Endothelial cell of umbilical vein (primary cell): ENCODE results near the gene DMTF1. TPM values are rescaled to one million over a fixed set of nuclear protein-coding genes. Genes with fewer than 3 reads are reported as not detected.

Experiments
- BruUV-seq: library from RNA; stranded (reverse); fragments of 400-500 nt; replicated peaks from 2 replicates; lab custom pipeline; 2021; lab: Mats Ljungman, UMichigan
- CTCF ChIA-PET: fragments of 300-600, 350-600 bp; sonication (Branson Sonifier 250); formaldehyde crosslinking; loops from one replicate; lab custom pipeline; 2021; ENCODE audit warnings: antibody characterized with exemption, inconsistent platforms; lab: Charles Lee
- POLR2A ChIA-PET: fragments of 300-600, 350-600 bp; sonication (Branson Sonifier 250); formaldehyde crosslinking; loops from one replicate; lab custom pipeline; 2021; ENCODE audit warnings: antibody characterized with exemption, inconsistent platforms; lab: Charles Lee
- DNase-seq: peaks from one replicate; pipeline ENCODE4 v3.0.0-alpha.2; 2011; ENCODE audit warnings: low read depth, low spot score
- FAIRE-seq: peaks from 2 replicates; lab custom pipeline; 2011; peaks lifted over from hg19 to GRCh38; lab: Jason Lieb, UNC
- H2AFZ ChIP-seq: 2 replicates; pipeline ENCODE4 v1.6.0; 2012; ENCODE audit warnings: low read depth, low read length, control low read depth, inconsistent platforms
- H3K27ac ChIP-seq: 2 replicates; pipeline ENCODE4 v1.5.1; 2011; ENCODE audit warnings: low read depth, mild to moderate bottlenecking, control low read depth, low read length, moderate library complexity; ENCODE audit not compliant: insufficient read depth
- H3K27me3 ChIP-seq, 2 experiments: 2 replicates each; pipeline versions ENCODE4 v1.6.0 to v1.6.1; 2011; ENCODE audit warnings: low read length in 2 of 2, mixed read lengths in 1 of 2; ENCODE audit not compliant: control insufficient read depth in 2 of 2, insufficient read depth in 2 of 2
- H3K36me3 ChIP-seq, 2 experiments: 2 replicates in 1 of 2; 3 replicates in 1 of 2; pipeline ENCODE4 v1.5.1; 2011; ENCODE audit warnings: low read length in 2 of 2, mild to moderate bottlenecking in 1 of 2, moderate library complexity in 1 of 2; ENCODE audit not compliant: control insufficient read depth in 2 of 2, insufficient read depth in 2 of 2; ENCODE audit errors: extremely low read depth in 1 of 2
- H3K4me1 ChIP-seq: 3 replicates; pipeline ENCODE4 v1.5.1; 2011; ENCODE audit warnings: mild to moderate bottlenecking, low read length; ENCODE audit not compliant: control insufficient read depth, insufficient read depth; ENCODE audit errors: extremely low read depth
- H3K4me2 ChIP-seq: 2 replicates; pipeline ENCODE4 v1.6.1; 2011; ENCODE audit warnings: low read length, control low read depth, mixed read lengths; ENCODE audit not compliant: insufficient read depth
- H3K4me3 ChIP-seq, 3 experiments: fragments of 200-600 bp in 1 of 3; sonication (generic), shearing (Covaris generic) in 1 of 3; replicated peaks in 1 of 3; 2 replicates each; pipeline ENCODE4 v1.5.1; 2011 to 2016; ENCODE audit warnings: control low read depth in 3 of 3, low read length in 3 of 3, mild to moderate bottlenecking in 2 of 3, inconsistent platforms in 1 of 3, low read depth in 1 of 3, moderate library complexity in 1 of 3; ENCODE audit not compliant: insufficient read depth in 1 of 3
- H3K79me2 ChIP-seq: 2 replicates; pipeline ENCODE4 v1.6.0; 2012; ENCODE audit warnings: low read length, inconsistent platforms; ENCODE audit not compliant: control insufficient read depth, insufficient read depth
- H3K9ac ChIP-seq: replicated peaks from 2 replicates; pipeline ENCODE3; 2011; ENCODE audit warnings: low read length, control low read depth; ENCODE audit not compliant: insufficient read depth; ENCODE audit errors: extremely low read depth
- H3K9me1 ChIP-seq: replicated peaks from 3 replicates; pipeline ENCODE4 v1.6.0; 2011; ENCODE audit warnings: mild to moderate bottlenecking, low read length; ENCODE audit not compliant: control insufficient read depth, insufficient read depth; ENCODE audit errors: extremely low read depth
- H3K9me3 ChIP-seq: replicated peaks from 2 replicates; pipeline ENCODE4 v1.5.1; 2012; ENCODE audit warnings: low read length, inconsistent platforms; ENCODE audit not compliant: control insufficient read depth, insufficient read depth
- H4K20me1 ChIP-seq: replicated peaks from 2 replicates; pipeline ENCODE3; 2011; ENCODE audit warnings: mild to moderate bottlenecking, low read length; ENCODE audit not compliant: control insufficient read depth, insufficient read depth; ENCODE audit errors: extremely low read depth
- EZH2 ChIP-seq: IDR thresholded peaks from 2 replicates; pipeline ENCODE4 v1.6.1; 2012; ENCODE audit warnings: borderline replicate concordance, low read depth, mild to moderate bottlenecking, moderate library complexity, low read length, inconsistent platforms; ENCODE audit not compliant: severe bottlenecking
- FOS ChIP-seq: IDR thresholded peaks from 2 replicates; pipeline ENCODE4 v1.6.1; 2011; ENCODE audit warnings: mild to moderate bottlenecking, low read length, moderate library complexity, borderline replicate concordance; ENCODE audit not compliant: insufficient read depth
- JUN ChIP-seq: IDR thresholded peaks from 2 replicates; pipeline ENCODE4 v1.6.1; 2011; ENCODE audit warnings: borderline replicate concordance, low read depth; ENCODE audit not compliant: insufficient read length, insufficient read depth
- dilution Hi-C: fragments of 300-500 bp; cut with MboI; formaldehyde crosslinking; loops from one replicate; pipeline ENCODE4 v1.15.0; 2019; ENCODE audit warnings: low sequenced_read_pairs; ENCODE audit not compliant: extremely low pct_ligation_motif_present
- intact Hi-C: fragments of 100-400 bp; cut with micrococcal nuclease; formaldehyde crosslinking; loops from one replicate; pipeline ENCODE4 v1.10.0; 2022
- polyA plus RNA-seq, 4 experiments: library from polyadenylated mRNA; depleted of rRNA in 3 of 4; stranded (reverse) in 3 of 4; unstranded in 1 of 4; fragments of >200 nt; gene quantifications; 2 replicates each; pipeline versions ENCODE4 v1.2.1 to v1.2.3, GENCODE V29; 2011 to 2012; ENCODE audit warnings: missing spikeins in 1 of 4
- total RNA-seq: library from RNA; stranded (reverse); gene quantifications from 2 replicates; pipeline ENCODE4 v1.2.3, GENCODE V29; 2021

Gene DMTF1
- total and polyA plus RNA-seq, 2 donors (not counting 3 experiments of a cell fraction or from before 2014, with no cell fraction given), result 78.5 to 100.0 TPM

DNA sequence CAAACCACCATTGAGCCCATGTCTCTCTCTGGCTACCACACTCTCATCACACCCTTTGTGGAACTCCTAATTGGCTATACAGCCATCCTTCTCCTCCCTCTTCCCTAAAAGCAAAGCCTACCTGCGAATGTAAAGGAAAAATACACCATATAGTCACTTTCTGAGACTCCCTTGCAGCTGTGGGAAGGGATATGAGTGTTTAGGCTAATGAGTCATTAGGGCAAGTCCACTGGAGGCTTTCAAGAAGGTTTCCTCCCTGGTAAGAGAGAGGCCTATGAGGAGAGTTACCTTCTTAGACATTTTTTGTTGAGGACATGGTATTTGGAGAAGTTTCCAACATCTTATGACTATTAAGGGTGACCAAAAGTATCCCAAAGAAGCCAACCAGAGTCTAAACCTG lies 71.4 kb downstream of the DMTF1 start:
- intact Hi-C loops, result loop anchor here (5.0 kb wide), 1 partner anchor 489 kb away; no protein-coding TSS in a partner anchor
- H3K9me3 ChIP-seq, result no peaks in the 10 kb centered on the region
- CTCF ChIA-PET, result no interaction called here

GRCh38 chr7:87225696-87226095 lies 73.4 kb downstream of the DMTF1 start:
- no peak overlapping the region for H3K4me3 ChIP-seq
- no peaks in the 10 kb centered on the region for H3K36me3 ChIP-seq
- DNase-seq (no peak), FAIRE-seq (no peak)
- BruUV-seq, result no TSS peak
- H3K4me2 ChIP-seq, result no peak overlapping the region
- no peaks in the 10 kb centered on the region for H3K79me2 ChIP-seq
- intact Hi-C loops (no loop called here), dilution Hi-C loops (no loop called here)
- no peaks in the 10 kb centered on the region for H4K20me1 ChIP-seq
- peaks cover 5 to 31% of the 10 kb centered on the region in 2 experiments for H3K27me3 ChIP-seq
- H3K9me3 ChIP-seq, result no peaks in the 10 kb centered on the region
- TF ChIP-seq FOS (peak; percentile 77), JUN (no peak)
- no peak overlapping the region for H3K27ac ChIP-seq
- no peaks in the 10 kb centered on the region for H3K9me1 ChIP-seq
- CTCF ChIA-PET, result interaction anchor here (0.9 to 1.1 kb wide), 2 partner anchors 9 to 298 kb away, joined by 3 read pairs; no protein-coding TSS in a partner anchor
- peaks cover 5% of the 10 kb centered on the region for H3K4me1 ChIP-seq
- H3K9ac ChIP-seq, result no peak overlapping the region
- no peak overlapping the region for H2AFZ ChIP-seq
- POLR2A ChIA-PET, result no interaction called here

More for the DNA sequence above, 71.4 kb downstream of the DMTF1 start:
- Histone ChIP-seq H2AFZ (no peak overlapping the region), H3K9me1 (no peaks in the 10 kb centered on the region), H3K4me1 (peaks cover 10% of the 10 kb centered on the region), H3K27ac (no peak overlapping the region), H3K27me3 (peaks cover 3 to 29% of the 10 kb centered on the region in 2 experiments), H3K4me2 (no peak overlapping the region), H3K36me3 (no peaks in the 10 kb centered on the region), H3K4me3 (no peak overlapping the region), H4K20me1 (no peaks in the 10 kb centered on the region), H3K9ac (no peak overlapping the region), H3K79me2 (peaks cover 4% of the 10 kb centered on the region)
- TF ChIP-seq FOS (peak; percentile 78), EZH2 (no peak)
- dilution Hi-C loops, result no loop called here
- POLR2A ChIA-PET, result no interaction called here
- DNase-seq (no peak), FAIRE-seq (no peak)
- no TSS peak for BruUV-seq
